Measurements from ENCODE around the gene GPER1.

GPER1 gene

DNA sequence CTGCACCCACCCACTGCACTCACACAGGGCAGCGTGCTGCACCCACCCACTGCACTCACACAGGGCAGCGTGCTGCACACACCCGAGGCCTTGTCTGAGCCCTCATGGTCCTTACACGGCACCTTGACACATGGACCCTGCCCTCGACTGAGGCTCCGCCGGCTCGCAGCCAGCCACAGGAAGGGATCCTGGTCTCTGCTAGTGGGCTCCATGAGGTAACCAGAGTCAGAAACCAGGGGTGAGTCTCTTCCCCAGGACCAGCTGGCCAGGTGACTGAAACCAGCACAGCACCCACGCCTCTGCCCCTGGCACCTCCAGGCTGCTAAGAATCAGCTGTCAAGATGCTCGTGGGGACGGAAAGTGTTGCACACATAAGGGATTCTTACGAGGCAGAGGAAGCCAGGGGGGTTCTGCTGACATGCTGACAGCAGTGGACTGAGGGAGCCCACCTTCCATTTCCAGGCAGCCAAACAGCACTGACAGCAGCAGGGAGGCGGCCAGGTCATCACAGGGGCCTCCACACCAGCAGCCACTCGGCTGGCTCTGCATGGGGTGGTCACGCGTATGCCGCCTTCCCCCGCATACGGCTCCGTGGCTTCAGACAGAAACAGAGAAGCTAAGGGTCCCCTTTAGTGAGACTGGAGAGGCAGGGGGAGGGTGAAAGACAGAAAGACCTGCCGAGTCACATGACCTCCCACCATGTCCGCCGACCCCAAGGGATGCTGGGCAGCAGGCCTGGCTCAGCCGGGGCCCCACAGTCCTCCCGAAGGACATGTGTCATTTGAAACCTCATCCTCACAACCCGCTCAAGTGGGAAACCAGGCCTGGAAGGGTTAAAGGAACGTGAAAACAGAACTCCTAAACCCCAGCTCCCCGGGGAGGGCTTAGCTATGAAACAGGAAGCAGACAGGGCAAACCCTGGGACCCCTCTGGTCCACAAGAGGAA lies 34.2 kb downstream of the GPER1 start:
- H3K9ac ChIP-seq (ENCODE audit: low read length) = no peak overlapping the region
- no peak overlapping the region for H3K27ac ChIP-seq (ENCODE audit: low read depth, low read length)
- no peaks in the 10 kb centered on the region for H3F3A ChIP-seq (ENCODE audit: insufficient read depth)
- H3K9me2 ChIP-seq (replicated peaks; ENCODE audit: insufficient read depth, low read length) = no peaks in the 10 kb centered on the region
- no peaks in the 10 kb centered on the region for H3K9me3 ChIP-seq (ENCODE audit: insufficient read depth, low read length)
- H3K4me2 ChIP-seq (ENCODE audit: low read depth, low read length, poor library complexity, severe bottlenecking) = no peak overlapping the region
- no peaks in the 10 kb centered on the region for H3K27me3 ChIP-seq (ENCODE audit: low read length)
- no peak overlapping the region for H2AFZ ChIP-seq (ENCODE audit: low read depth, low read length, severe bottlenecking)
- H3K79me2 ChIP-seq (ENCODE audit: insufficient read depth, low read length) = no peaks in the 10 kb centered on the region
- no peaks in the 10 kb centered on the region for H4K20me1 ChIP-seq (ENCODE audit: low read depth, low read length)
- H3K4me3 ChIP-seq (ENCODE audit: insufficient read depth, low read length, poor library complexity, severe bottlenecking) = no peak overlapping the region
- no peaks in the 10 kb centered on the region for H3K36me3 ChIP-seq (ENCODE audit: low read length)
- TF ChIP-seq, protein P1, sequence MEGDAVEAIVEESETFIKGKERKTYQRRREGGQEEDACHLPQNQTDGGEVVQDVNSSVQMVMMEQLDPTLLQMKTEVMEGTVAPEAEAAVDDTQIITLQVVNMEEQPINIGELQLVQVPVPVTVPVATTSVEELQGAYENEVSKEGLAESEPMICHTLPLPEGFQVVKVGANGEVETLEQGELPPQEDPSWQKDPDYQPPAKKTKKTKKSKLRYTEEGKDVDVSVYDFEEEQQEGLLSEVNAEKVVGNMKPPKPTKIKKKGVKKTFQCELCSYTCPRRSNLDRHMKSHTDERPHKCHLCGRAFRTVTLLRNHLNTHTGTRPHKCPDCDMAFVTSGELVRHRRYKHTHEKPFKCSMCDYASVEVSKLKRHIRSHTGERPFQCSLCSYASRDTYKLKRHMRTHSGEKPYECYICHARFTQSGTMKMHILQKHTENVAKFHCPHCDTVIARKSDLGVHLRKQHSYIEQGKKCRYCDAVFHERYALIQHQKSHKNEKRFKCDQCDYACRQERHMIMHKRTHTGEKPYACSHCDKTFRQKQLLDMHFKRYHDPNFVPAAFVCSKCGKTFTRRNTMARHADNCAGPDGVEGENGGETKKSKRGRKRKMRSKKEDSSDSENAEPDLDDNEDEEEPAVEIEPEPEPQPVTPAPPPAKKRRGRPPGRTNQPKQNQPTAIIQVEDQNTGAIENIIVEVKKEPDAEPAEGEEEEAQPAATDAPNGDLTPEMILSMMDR (IDR thresholded peaks at IDR 0.05; ENCODE audit: insufficient read depth, low read length, poor library complexity, severe bottlenecking) = no peak
- no peak for TF ChIP-seq EZH2phosphoT487 (conservative IDR thresholded peaks at IDR 0.05; ENCODE audit: low read length)

DNA sequence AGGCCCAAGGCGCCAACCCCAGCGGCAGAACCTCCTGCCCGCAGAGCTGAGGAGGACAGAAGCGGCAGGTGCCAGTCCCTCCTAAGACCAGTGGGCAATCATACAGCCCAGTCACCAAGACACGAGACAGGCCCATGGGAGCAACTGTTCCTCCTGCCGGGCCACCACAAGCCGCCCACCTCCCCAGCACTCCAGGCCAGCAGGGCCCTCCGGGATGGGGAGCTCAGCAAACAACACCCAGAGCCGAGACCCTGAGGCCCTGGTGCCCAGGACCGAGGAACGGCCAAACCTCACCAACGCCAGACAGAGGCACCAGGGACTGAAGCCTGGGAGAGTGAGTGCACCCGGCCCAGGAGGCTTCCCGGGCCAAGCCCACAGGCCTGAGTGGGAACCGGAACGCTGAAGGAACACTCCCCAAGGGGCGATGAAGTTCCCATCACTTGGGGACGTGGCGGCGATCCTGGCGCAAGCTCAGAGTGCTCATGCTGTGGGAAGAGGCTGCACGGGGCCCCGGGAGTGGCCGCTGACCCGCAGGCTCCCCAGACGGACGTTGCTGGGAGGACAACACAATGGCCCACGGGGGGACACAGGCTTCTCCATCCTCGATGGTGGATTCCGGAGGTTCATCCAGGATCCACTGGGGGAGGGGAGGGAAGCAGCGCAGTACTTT lies 35.1 kb downstream of the GPER1 start:
- no peaks in the 10 kb centered on the region for H3K9me2 ChIP-seq (replicated peaks; ENCODE audit: insufficient read depth, low read length)
- no peaks in the 10 kb centered on the region for H3K27me3 ChIP-seq (ENCODE audit: low read length)
- H3K36me3 ChIP-seq (ENCODE audit: low read length) = no peaks in the 10 kb centered on the region
- TF ChIP-seq, protein P1 (IDR thresholded peaks at IDR 0.05; ENCODE audit: insufficient read depth, low read length, poor library complexity, severe bottlenecking) = no peak
- TF ChIP-seq EZH2phosphoT487 (conservative IDR thresholded peaks at IDR 0.05; ENCODE audit: low read length) = no peak
- no peaks in the 10 kb centered on the region for H3K79me2 ChIP-seq (ENCODE audit: insufficient read depth, low read length)
- no peak overlapping the region for H2AFZ ChIP-seq (ENCODE audit: low read depth, low read length, severe bottlenecking)
- H3K27ac ChIP-seq (ENCODE audit: low read depth, low read length) = no peak overlapping the region
- no peaks in the 10 kb centered on the region for H3F3A ChIP-seq (ENCODE audit: insufficient read depth)
- no peak overlapping the region for H3K4me3 ChIP-seq (ENCODE audit: insufficient read depth, low read length, poor library complexity, severe bottlenecking)
- no peaks in the 10 kb centered on the region for H3K9me3 ChIP-seq (ENCODE audit: insufficient read depth, low read length)
- no peak overlapping the region for H3K9ac ChIP-seq (ENCODE audit: low read length)
- no peaks in the 10 kb centered on the region for H4K20me1 ChIP-seq (ENCODE audit: low read depth, low read length)
- H3K4me2 ChIP-seq (ENCODE audit: low read depth, low read length, poor library complexity, severe bottlenecking) = no peak overlapping the region

DNA sequence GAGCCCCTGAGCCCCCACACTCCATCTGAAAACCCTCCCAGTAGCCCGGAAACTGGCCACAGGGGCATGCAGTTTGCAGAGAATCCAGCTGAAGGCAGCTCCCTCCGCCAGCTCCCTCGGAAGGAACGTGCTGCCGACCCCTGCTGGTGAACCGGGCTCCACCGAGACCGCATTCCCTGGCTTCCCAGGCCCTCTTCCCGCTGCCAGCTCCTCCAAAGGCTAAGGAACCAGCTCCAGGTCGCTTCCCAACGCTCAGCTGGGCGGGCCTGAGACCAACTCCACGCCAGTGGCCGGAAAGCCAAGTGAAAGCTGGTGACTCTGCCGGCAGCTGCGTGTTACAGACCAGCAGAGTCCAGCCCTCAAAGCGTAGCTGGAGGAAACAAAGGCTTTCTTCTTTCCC lies 35.8 kb downstream of the GPER1 start:
- Histone ChIP-seq H3K4me2 (ENCODE audit: low read depth, low read length, poor library complexity, severe bottlenecking) (no peak overlapping the region), H3K27ac (ENCODE audit: low read depth, low read length) (no peak overlapping the region), H3K36me3 (ENCODE audit: low read length) (no peaks in the 10 kb centered on the region), H3K79me2 (ENCODE audit: insufficient read depth, low read length) (no peaks in the 10 kb centered on the region), H3K4me3 (ENCODE audit: insufficient read depth, low read length, poor library complexity, severe bottlenecking) (no peak overlapping the region), H3K9ac (ENCODE audit: low read length) (no peak overlapping the region), H3K9me2 (replicated peaks; ENCODE audit: insufficient read depth, low read length) (no peaks in the 10 kb centered on the region), H3K9me3 (ENCODE audit: insufficient read depth, low read length) (no peaks in the 10 kb centered on the region), H3K27me3 (ENCODE audit: low read length) (no peaks in the 10 kb centered on the region), H3F3A (ENCODE audit: insufficient read depth) (no peaks in the 10 kb centered on the region), H2AFZ (ENCODE audit: low read depth, low read length, severe bottlenecking) (no peak overlapping the region), H4K20me1 (ENCODE audit: low read depth, low read length) (no peaks in the 10 kb centered on the region)
- no peak for TF ChIP-seq EZH2phosphoT487 (conservative IDR thresholded peaks at IDR 0.05; ENCODE audit: low read length)
- TF ChIP-seq, protein P1 (IDR thresholded peaks at IDR 0.05; ENCODE audit: insufficient read depth, low read length, poor library complexity, severe bottlenecking) = no peak

Data from SU-DHL-6 (cell line).